HG03378 (cell line): ENCODE data around the gene FER1L5.

Experiments used
- ATAC-seq: cut with Tn5 transposase; IDR thresholded peaks from one replicate; pipeline ENCODE4 v1.9.1; 2021; ENCODE audit warnings: mild to moderate bottlenecking, moderate library complexity; ENCODE audit not compliant: unreplicated experiment

Gene FER1L5

DNA sequence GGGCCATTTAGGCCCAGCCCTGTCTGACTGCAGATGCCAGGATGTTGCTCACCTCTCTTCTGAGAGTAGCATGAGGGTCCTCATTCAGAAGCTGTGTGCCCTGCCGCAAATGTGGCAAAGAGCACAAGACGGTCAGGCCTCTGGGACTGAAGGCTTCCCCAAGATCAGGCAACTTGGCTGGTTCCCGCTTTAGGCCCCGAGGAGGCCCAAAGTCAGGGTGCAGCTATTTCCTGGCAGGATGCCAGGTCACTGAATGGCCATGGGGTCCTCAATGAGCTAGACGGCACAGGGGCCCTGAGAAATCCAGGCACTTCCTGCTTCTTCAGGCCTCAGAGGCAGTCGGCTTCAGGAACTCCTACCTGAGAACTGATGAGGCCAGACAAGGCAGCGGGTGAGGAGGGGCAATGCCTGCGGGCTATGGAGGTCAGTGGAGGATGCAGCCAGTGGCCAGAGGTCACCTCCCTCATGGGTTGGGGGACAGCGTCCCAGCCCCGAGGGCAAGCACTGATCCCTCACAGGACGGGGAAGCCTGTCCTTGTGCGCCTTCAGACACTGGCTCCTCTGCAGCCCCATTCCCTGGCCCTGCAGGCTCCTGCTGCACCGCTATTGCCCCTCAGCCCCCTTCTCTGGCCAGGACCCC, 52.4 kb downstream of the FER1L5 start:
- no peak for ATAC-seq

DNA sequence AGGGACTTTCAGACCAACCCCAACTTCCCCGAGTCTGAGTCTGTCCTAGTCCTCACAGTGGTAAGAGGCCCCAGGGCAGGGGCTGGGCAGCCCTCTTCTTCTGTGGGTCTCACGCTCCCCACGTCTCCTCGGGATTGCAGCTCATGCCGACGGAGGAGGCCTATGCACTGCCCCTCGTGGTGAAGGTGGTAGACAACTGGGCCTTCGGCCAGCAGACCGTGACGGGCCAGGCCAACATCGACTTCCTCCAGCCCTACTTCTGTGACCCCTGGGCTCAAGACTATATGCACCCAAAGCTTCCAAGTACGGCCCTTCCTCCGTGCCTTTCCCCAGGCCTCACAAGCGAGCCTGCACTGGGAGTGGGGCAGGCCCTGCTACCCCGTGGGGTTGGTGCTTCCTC, 53.0 kb downstream of the FER1L5 start:
- no peak for ATAC-seq

DNA sequence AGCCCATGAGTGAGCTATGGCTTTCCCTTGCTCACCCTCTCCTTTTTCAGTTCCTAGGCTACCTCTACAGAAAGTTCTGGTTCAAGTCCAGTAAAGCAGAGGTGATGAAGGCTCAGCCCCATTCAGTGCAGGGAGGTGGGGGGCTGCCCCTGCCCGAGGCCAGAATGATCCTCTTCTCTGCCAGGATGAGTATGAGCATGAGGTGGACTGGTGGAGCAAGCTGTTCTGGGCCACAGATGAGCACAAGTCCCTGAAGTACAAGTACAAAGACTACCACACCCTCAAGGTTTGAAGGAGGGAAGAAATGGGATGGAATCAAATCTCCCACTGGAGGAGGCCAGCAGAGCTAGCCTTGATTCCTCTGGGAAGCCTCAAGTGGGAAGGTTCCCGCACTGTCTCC, 54.9 kb downstream of the FER1L5 start:
- no peak for ATAC-seq

- ATAC-seq, result no peak
These were observed 55.8 kb downstream of the FER1L5 start for GRCh38 chr2:96698221-96698861.

GRCh38 chr2:96699021-96699420, 56.5 kb downstream of the FER1L5 start:
- ATAC-seq, result no peak

GRCh38 chr2:96699621-96700020, 57.1 kb downstream of the FER1L5 start:
- ATAC-seq, result no peak

DNA sequence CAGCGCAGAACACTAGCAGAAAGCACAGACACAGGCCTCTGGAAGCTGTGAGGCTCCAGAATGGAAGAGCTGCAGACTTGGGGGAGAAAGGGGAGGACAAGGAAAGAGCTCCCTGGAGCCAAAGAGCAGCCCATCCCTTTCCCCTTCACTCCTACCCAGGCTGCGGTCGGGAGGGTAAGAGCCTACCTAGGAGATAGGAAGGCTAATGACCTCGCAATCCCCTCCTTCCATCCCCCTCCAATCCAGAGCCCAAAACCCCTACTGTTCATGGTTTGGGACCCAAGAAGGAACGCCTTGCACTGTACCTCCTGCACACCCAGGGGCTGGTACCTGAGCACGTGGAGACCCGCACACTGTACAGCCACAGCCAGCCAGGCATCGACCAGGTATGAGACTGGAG, 57.5 kb downstream of the FER1L5 start:
- no peak for ATAC-seq

GRCh38 chr2:96701636-96702035, 59.1 kb downstream of the FER1L5 start:
- no peak for ATAC-seq

DNA sequence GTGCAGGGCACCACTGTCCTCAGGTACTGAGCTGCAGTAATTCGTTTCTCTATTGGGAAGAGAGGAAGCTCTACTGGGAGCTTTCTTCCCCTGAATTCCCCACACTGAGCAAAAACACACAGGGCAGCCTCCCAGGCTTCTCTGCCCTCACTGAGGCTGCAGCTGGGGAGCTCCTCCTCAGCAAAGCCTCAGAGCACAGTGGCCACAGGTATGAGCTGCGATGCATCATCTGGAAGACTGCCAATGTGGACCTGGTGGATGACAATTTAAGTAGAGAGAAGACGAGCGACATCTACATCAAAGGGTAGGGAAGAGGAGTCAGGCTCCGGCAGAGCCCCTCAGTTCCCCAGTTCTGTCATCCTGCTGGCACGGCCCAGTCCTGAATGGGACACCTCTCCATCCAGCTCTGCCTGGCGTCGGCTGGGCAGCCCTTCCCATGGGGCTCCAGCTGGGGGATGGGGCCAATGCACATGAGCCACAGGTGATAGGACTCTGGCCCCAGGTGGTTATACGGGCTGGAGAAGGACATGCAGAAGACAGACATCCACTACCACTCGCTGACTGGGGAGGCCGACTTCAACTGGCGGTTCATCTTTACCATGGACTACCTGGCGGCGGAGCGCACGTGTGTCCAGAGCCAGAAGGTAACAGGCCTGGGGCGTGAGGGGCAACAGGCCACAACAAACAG, 59.7 kb downstream of the FER1L5 start:
- ATAC-seq, result no peak

DNA sequence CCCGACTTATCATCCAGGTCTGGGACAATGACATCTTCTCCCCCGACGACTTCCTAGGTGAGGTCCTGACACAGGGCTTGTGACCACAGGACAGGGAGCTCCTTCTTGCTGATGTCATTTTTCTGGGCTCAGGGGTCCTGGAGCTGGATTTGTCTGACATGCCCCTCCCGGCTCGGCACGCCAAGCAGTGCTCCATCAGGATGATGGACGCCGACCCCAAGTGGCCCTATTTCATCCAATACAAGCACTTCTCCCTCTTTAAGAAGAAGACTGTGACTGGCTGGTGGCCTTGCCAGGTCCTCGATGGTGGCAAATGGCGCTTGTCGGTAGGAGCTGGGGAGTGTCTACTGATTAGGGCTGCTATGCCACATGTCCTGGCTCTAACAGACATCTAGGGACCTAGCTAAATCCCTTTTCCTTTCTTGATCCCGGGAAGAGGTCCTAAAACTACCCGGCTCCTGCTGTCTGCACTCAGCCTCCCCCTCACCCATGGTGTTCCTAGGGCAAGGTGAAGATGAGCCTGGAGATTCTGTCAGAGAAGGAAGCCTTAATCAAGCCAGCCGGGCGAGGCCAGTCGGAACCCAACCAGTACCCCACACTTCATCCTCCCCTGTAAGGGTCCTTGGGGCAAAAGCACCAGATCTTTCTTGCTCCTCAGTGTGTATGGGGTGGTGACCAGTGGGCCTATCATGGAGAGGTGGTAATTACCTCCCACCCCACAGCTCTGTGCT, 60.6 kb downstream of the FER1L5 start:
- no peak for ATAC-seq

DNA sequence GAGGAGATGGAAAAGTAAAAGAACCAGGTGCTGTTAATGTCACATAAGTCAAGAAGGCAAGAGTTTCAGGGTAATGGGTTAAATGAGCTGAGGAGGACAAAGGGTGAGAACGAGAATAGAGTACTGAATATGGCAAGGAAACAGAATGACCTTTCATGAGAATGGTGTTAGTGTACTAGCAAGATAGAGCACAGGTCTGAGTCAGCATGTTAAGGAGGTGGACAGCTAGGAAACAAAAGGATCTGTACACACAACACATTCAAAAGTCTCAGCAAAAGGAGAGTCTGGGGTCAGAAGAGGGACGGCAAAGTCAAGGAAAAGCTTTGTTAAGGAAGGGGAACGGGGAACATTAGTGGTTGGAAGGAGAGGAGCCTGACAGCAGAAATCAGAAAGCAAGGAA, 68.4 kb downstream of the FER1L5 start:
- no peak for ATAC-seq

DNA sequence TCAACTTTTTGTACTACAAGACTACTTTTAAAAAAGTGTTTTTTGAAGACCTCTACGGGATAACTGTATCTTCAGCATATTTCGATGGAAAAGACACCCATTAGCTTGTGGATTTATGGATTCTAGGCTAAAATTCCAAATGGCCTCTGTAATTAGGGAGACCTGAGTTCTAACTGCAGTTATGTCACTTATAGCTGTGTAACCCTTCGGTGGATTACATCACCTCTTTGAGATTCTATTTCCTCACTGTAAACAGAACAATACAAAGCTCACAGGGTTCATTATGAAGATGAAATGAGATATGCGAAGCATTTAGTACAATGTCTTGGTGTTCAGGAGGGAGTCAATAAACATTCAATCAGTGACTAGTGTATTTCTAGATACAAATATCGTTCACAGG, 73.1 kb downstream of the FER1L5 start:
- ATAC-seq, result no peak

GRCh38 chr2:96716388-96716787, 73.8 kb downstream of the FER1L5 start:
- ATAC-seq, result no peak

- ATAC-seq, result no peak
These were observed 83.6 kb downstream of the FER1L5 start for GRCh38 chr2:96726131-96726530.

- ATAC-seq, result no peak
These were observed 84.9 kb downstream of the FER1L5 start for GRCh38 chr2:96727431-96727830.

DNA sequence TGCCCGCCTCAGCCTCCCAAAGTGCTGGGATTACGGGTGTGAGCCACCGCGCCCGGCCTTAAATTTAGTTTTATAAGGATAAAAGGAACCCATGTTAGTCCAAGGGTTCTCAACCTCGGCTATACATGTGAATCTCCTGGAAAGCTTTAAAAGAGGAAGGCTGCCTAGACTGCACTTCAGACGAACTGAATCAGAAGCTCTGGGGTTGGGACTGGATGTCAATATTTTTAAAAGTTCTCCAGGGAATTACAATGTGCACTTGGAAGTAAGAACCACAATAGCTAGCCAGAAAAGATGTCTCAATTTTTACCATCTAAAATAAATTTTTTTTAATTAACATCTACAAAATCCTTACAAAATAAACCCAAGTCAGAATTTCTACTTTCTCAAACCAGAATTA, 87.2 kb downstream of the FER1L5 start:
- no peak for ATAC-seq

DNA sequence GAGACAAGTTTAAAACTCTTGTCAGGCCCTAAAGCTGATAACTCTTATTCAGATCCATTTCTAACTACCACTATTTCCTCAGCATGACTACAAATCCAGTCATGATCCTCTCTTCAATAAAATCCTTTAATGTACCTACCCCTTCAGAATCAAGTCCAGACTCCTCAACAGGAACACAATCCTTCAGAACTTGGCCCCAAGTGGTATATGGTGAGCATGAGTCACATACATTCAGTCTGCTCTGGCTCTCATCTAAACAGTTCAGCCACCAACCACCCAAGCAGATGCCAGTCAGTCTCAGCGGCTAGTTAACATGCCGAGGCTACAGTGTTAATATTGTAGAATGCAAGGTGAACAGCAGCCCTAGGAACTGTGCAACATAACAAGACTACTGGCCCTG, 87.6 kb downstream of the FER1L5 start:
- no peak for ATAC-seq

DNA sequence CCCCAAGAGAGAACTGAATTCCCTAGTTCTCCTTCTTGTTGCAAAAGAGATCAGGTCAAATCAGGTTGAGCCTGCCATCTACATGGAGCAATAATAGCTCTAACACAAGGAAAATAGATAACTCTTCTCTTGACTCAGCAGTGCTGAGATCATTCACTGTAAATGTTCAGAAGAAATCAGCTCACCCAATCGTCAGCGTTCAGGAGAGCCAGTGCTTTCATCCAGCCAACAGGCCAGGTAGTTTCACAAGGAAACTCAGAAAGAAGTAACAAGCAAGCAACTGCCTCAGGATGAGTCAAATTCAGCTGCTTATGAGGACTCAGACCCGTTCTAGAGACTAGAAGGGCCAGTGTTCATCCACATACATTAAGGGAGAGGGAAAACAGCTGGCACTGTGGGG, 91.4 kb downstream of the FER1L5 start:
- ATAC-seq, result no peak

DNA sequence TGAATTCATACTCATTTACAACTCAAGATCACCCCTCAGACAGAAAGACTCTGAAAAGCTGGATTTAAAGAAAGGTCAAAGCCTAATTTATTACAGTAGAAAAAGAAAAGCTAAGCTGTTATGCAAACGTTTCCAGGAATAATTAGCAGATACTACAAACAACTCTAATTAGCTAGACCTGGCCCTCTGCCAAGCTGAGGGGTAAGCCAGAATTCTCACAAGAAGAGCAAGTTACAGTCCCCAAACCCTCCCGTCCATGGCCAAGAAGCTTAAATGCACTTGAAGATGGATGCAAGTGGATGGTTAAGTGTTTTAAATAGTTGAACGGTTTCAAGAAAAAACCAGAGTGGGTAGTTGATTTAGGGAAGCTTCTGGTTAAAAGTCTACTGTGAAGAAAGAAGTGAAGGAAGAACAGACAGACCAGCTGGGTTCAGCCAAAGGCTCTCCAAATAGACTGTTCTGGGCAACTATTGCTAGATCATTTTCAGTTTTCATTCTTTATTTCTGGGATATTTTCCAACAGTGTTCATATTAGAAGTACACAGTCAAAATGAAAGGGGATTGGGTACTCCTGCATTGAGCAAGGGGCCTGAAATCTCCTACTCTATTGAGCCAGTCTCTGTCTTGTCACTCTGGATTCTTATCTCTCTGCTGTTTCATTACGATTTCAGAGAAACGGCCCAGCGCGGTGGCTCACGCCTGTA, 92.5 kb downstream of the FER1L5 start:
- no peak for ATAC-seq

- no peak for ATAC-seq
These were observed 94.7 kb downstream of the FER1L5 start for GRCh38 chr2:96737251-96737650.

DNA sequence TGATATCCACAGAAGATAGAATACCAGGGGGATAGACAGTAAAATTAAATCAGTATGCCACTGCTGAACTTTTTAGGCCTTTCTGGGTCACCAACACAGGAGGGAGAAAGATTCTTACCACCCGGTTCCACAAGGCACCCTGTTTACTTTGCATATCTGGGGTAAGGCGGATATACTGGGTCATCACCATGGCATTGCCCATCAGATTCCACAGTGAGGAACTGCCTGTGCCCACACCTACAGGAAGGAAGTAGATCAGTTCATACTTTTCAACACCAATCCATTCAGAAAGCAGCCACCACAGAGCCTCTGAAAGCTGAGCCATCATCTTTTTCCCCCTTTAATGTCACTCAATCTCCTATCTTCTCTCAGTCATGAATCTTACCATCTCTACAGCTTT, 95.3 kb downstream of the FER1L5 start:
- no peak for ATAC-seq
